Transverse colon (tissue), 4 donors: ENCODE measurements around the gene RGS16. TPM values are rescaled to one million over a fixed set of nuclear protein-coding genes. Genes with fewer than 3 reads are reported as not detected.
A peak's percentile ranks its signal among the peaks of the same experiment; 100 is the strongest.

Experiments
- DNase-seq: peaks from one replicate; pipeline ENCODE4 v3.0.0-alpha.2; 2019
- H3K27ac ChIP-seq, 4 donors: fragments of 200-600 bp; sonication (generic); 2 replicates each; pipeline ENCODE4 v1.5.1; 2016 to 2018; ENCODE audit warnings: inconsistent platforms in 4 of 4
- H3K27me3 ChIP-seq: fragments of 200-600 bp; sonication (generic); 2 replicates; pipeline ENCODE4 v1.5.1; 2017; ENCODE audit warnings: inconsistent platforms
- H3K36me3 ChIP-seq, 4 donors: fragments of 200-600 bp; sonication (generic); 2 replicates each; pipeline ENCODE4 v1.5.1; 2017 to 2019; ENCODE audit warnings: inconsistent platforms in 4 of 4
- H3K4me1 ChIP-seq, 4 donors: fragments of 200-600 bp; sonication (generic); 2 replicates each; pipeline ENCODE4 v1.5.1; 2017 to 2020; ENCODE audit warnings: inconsistent platforms in 4 of 4
- H3K4me3 ChIP-seq, 4 donors: fragments of 200-600 bp; sonication (generic); 1 replicate in 1 of 4; 2 replicates in 3 of 4; pipeline versions ENCODE4 v1.5.1 to v1.6.1; 2017 to 2019; ENCODE audit warnings: inconsistent platforms in 4 of 4
- H3K9me3 ChIP-seq, 2 donors: fragments of 200-600 bp; sonication (generic); 2 replicates each; pipeline ENCODE4 v1.5.1; 2017 to 2019; ENCODE audit warnings: inconsistent platforms in 2 of 2
- CTCF ChIP-seq, 5 experiments: fragments of 200-600 bp in 3 of 5; fragments of 450-650 bp in 2 of 5; sonication (generic) in 3 of 5; IDR thresholded peaks; 1 replicate in 2 of 5; 2 replicates in 3 of 5; pipeline ENCODE4 v1.5.1; 2016 to 2017; ENCODE audit warnings: antibody characterized with exemption in 5 of 5, inconsistent platforms in 3 of 5, mild to moderate bottlenecking in 2 of 5, moderate library complexity in 1 of 5
- EP300 ChIP-seq: sonication (generic); formaldehyde crosslinking; IDR thresholded peaks from one replicate; pipeline ENCODE4 v1.6.1; 2017; ENCODE audit warnings: antibody characterized with exemption, low read depth
- POLR2A ChIP-seq: fragments of 450-650 bp; IDR thresholded peaks from one replicate; pipeline ENCODE4 v1.6.1; 2016; ENCODE audit warnings: antibody characterized with exemption, mild to moderate bottlenecking, moderate library complexity
- POLR2AphosphoS5 ChIP-seq, 3 donors: sonication (generic); formaldehyde crosslinking; IDR thresholded peaks; one replicate each; pipeline ENCODE4 v1.6.1; 2016; ENCODE audit warnings: antibody characterized with exemption in 3 of 3
- WGBS, 2 donors: methylation state at CpG; one replicate each; pipeline ENCODE4 v1.1.5; 2018; ENCODE audit warnings: low coverage in 1 of 2; 5-methylcytosine and 5-hydroxymethylcytosine counted together
- in situ Hi-C, 4 donors: fragments of 200-750 bp; cut with MboI; loops; one replicate each; pipeline versions ENCODE4 v1.15.0 to v1.15.1; 2017; ENCODE audit warnings: low sequenced_read_pairs in 3 of 4, low pct_ligation_motif_present in 1 of 4, low pct_unique_long_range_greater_than_20kb in 1 of 4
- intact Hi-C: fragments of 100-400 bp; cut with DNase I; formaldehyde crosslinking; loops from one replicate; pipeline ENCODE4 v1.15.1; 2023; ENCODE audit warnings: low total_unique reads
- total RNA-seq, 4 donors: library from RNA; depleted of rRNA; stranded (reverse); fragments of >200 nt; gene quantifications; one replicate each; pipeline ENCODE4 v1.1.0, GENCODE V29; 2016

The RGS16 gene
- total RNA-seq, 4 donors from 2014 or later, result 0.82 to 3.0 (median 1.7) TPM; not detected in 1

DNA sequence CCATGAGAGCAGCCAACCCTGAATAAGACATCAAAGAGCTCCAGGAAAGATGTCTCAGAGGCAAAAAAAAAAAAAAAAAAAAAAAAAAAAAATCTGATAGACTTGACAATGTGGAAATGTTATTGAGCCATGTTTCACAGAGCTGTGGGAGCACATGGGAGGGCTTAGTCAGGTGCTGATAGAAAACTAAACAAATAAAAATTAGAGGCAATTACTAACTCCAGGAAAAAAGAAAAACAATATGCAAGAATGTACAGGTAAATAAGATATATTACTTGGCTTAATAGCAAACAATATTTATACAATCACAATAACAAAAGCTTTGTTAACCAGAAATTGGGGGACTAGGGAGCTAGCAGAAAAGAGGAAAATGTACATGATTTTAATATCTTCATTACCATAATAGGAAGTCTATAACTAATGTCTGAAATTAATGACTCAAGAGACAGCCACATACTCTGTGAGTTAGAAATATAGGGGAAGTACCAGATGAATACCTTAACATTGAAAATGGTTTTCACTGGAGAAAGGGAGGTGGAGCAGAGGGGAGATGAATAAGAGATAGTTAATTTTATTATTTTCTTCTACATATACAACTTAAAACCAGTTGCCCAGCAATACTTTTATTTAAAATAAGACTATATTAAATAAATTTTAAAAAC lies 16.9 kb upstream of the RGS16 start:
- no peak overlapping the region for H3K27ac ChIP-seq
- H3K4me1 ChIP-seq, result peaks cover 0 to 10% (median 6%) of the 10 kb centered on the region in 4 donors
- no peak overlapping the region for H3K4me3 ChIP-seq
- TF ChIP-seq CTCF (IDR thresholded peaks at IDR 0.05) (no peak), POLR2A (no peak), EP300 (no peak), POLR2AphosphoS5 (IDR thresholded peaks at IDR 0.05) (no peak)
- intact Hi-C loops (no loop called here), in situ Hi-C loops (no loop called here)
- no peak for DNase-seq
- no peaks in the 10 kb centered on the region for H3K9me3 ChIP-seq
- H3K36me3 ChIP-seq, result no peaks in the 10 kb centered on the region
- H3K27me3 ChIP-seq, result no peaks in the 10 kb centered on the region

- intact Hi-C loops, result loop anchor here (2.0 kb wide), 1 partner anchor 15 kb away; no protein-coding TSS in a partner anchor
- no peak for DNase-seq
- no peaks in the 10 kb centered on the region for H3K9me3 ChIP-seq
- H3K27me3 ChIP-seq, result peaks cover 29% of the 10 kb centered on the region
- 70 to 73% methylated on average over 2 to 6 of the region's 6 CpGs for WGBS, 2 donors
- in situ Hi-C loops, result no loop called here
- TF ChIP-seq CTCF (IDR thresholded peaks at IDR 0.05), result no peak
- no peak for TF ChIP-seq POLR2AphosphoS5 (IDR thresholded peaks at IDR 0.05)
- TF ChIP-seq POLR2A, result no peak
- no peak for TF ChIP-seq EP300
- no peak overlapping the region for H3K4me3 ChIP-seq
- no peaks in the 10 kb centered on the region for H3K36me3 ChIP-seq
- peaks cover 0 to 34% (median 24%) of the 10 kb centered on the region in 4 donors for H3K4me1 ChIP-seq
- H3K27ac ChIP-seq, result no peak overlapping the region
These were observed 13.7 kb upstream of the RGS16 start for GRCh38 chr1:182617734-182618351.

GRCh38 chr1:182617014-182617429 lies 12.8 kb upstream of the RGS16 start:
- intact Hi-C loops, result loop anchor here (2.0 kb wide), 1 partner anchor 14 kb away; no protein-coding TSS in a partner anchor
- TF ChIP-seq POLR2A (no peak), POLR2AphosphoS5 (IDR thresholded peaks at IDR 0.05) (no peak), CTCF (IDR thresholded peaks at IDR 0.05) (no peak), EP300 (no peak)
- Histone ChIP-seq H3K36me3 (no peaks in the 10 kb centered on the region), H3K4me1 (peaks cover 0 to 34% (median 24%) of the 10 kb centered on the region in 4 donors), H3K27ac (no peak overlapping the region), H3K4me3 (no peak overlapping the region), H3K27me3 (peaks cover 34% of the 10 kb centered on the region), H3K9me3 (no peaks in the 10 kb centered on the region)
- in situ Hi-C loops, result no loop called here
- 48 to 50% methylated on average over 1 to 4 of the region's 4 CpGs for WGBS, 2 donors
- DNase-seq, result no peak

- Histone ChIP-seq H3K9me3 (no peaks in the 10 kb centered on the region), H3K4me3 (peak overlapping the region in 1 of 4 donors; percentile 52), H3K4me1 (peaks cover 0 to 34% (median 24%) of the 10 kb centered on the region in 4 donors), H3K36me3 (no peaks in the 10 kb centered on the region), H3K27me3 (peaks cover 34% of the 10 kb centered on the region), H3K27ac (peak overlapping the region; percentile 77 to 88 (median 82))
- in situ Hi-C loops, result no loop called here
- peak; percentile 66 for DNase-seq
- TF ChIP-seq POLR2AphosphoS5 (IDR thresholded peaks at IDR 0.05), result no peak
- TF ChIP-seq POLR2A, result no peak
- no peak for TF ChIP-seq EP300
- TF ChIP-seq CTCF (IDR thresholded peaks at IDR 0.05), result no peak
- WGBS, 2 donors, result 6% methylated on average over 17 of the region's 17 CpGs; no CpG with 5 or more reads in 1 of the 2 donors
- intact Hi-C loops, result loop anchor here (2.0 kb wide), 1 partner anchor 14 kb away; no protein-coding TSS in a partner anchor
These were observed 12.2 kb upstream of the RGS16 start for GRCh38 chr1:182616130-182617013.
